Epithelial cell of esophagus (primary cell): Measurements from ENCODE around the gene HBA1.
"Not testable (repeated sequence)": the region's sequence is repeated elsewhere in the genome, so short reads cannot be mapped to it uniquely, and the experiment has no call there.

Experiments used
- DNase-seq: peaks from one replicate; pipeline ENCODE4 v3.0.0; 2010; ENCODE audit warnings: low read depth
- H3K4me3 ChIP-seq: 2 replicates; pipeline ENCODE4 v1.5.1; 2011; ENCODE audit warnings: mild to moderate bottlenecking, low read length, control low read depth
- CTCF ChIP-seq: IDR thresholded peaks from 2 replicates; pipeline ENCODE4 v1.5.1; 2011; ENCODE audit warnings: low read depth, mild to moderate bottlenecking, low read length, control low read depth, inconsistent platforms; ENCODE audit not compliant: insufficient read depth; ENCODE audit errors: missing control alignments

The HBA1 gene

GRCh38 chr16:152141-153128 lies 24.0 kb upstream of the HBA1 start, which contains the start of gene HBZ:
TSS of gene HBZ (plus strand) at chr16:152644. CDS start at chr16:152910, 266 bp downstream.
- no peak within 1 kb of the TSS for H3K4me3 ChIP-seq
- TF ChIP-seq CTCF: no peak
- no peak for DNase-seq

- DNase-seq, H3K4me3 ChIP-seq: not testable (repeated sequence)
Measured at GRCh38 chr16:153129-153521, 23.4 kb upstream of the HBA1 start.

- not testable (repeated sequence) for DNase-seq, H3K4me3 ChIP-seq
Measured at GRCh38 chr16:153550-154216, 22.8 kb upstream of the HBA1 start.

- peak overlapping the region; percentile 30 for H3K4me3 ChIP-seq
- TF ChIP-seq CTCF: no peak
- peak; percentile 43 for DNase-seq
Measured at GRCh38 chr16:154217-155030, 22.1 kb upstream of the HBA1 start.

GRCh38 chr16:155031-155398 lies 21.5 kb upstream of the HBA1 start:
- no peak overlapping the region for H3K4me3 ChIP-seq
- no peak for DNase-seq
- no peak for TF ChIP-seq CTCF

GRCh38 chr16:159136-159849 lies 17.2 kb upstream of the HBA1 start:
- no peak for TF ChIP-seq CTCF
- H3K4me3 ChIP-seq: no peak overlapping the region
- DNase-seq: no peak

- H3K4me3 ChIP-seq, DNase-seq: not testable (repeated sequence)
Measured at GRCh38 chr16:160242-160641, 16.2 kb upstream of the HBA1 start.
